GM12865 (cell line): ENCODE measurements around the gene AREL1.

Experiments
- DNase-seq: peaks from one replicate; pipeline ENCODE4 v3.0.0; 2010; ENCODE audit warnings: low read depth
- H3K4me3 ChIP-seq: 2 replicates; pipeline ENCODE4 v1.5.1; 2011; ENCODE audit warnings: mild to moderate bottlenecking, low read depth, low read length, control low read depth
- TF ChIP-seq, protein P1 (sequence below): IDR thresholded peaks from 2 replicates; pipeline ENCODE4 v1.5.1; 2011; ENCODE audit warnings: low read length, control low read depth, low read depth, inconsistent platforms; ENCODE audit not compliant: insufficient read depth; ENCODE audit errors: missing control alignments

Gene AREL1

DNA sequence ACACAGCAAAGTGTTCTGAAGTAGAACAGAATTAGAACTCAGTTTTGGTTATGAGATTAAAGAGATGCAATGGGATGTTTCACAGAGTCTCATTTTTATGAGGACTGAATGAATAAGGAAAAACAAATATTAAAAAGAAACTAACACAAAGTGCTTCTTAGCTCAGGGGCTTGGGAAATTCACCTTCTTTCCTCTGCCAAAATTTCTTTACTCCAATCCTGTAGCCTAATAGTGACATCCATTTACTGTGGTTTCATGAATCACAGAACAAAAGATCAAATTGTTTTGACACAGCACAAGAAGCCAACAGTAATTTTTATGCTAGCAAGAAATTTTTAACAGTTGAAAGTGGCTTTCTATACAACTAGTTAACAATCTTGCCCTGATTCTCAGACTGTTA is 37.7 kb downstream of the AREL1 start:
- TF ChIP-seq, protein P1, sequence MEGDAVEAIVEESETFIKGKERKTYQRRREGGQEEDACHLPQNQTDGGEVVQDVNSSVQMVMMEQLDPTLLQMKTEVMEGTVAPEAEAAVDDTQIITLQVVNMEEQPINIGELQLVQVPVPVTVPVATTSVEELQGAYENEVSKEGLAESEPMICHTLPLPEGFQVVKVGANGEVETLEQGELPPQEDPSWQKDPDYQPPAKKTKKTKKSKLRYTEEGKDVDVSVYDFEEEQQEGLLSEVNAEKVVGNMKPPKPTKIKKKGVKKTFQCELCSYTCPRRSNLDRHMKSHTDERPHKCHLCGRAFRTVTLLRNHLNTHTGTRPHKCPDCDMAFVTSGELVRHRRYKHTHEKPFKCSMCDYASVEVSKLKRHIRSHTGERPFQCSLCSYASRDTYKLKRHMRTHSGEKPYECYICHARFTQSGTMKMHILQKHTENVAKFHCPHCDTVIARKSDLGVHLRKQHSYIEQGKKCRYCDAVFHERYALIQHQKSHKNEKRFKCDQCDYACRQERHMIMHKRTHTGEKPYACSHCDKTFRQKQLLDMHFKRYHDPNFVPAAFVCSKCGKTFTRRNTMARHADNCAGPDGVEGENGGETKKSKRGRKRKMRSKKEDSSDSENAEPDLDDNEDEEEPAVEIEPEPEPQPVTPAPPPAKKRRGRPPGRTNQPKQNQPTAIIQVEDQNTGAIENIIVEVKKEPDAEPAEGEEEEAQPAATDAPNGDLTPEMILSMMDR = no peak
- H3K4me3 ChIP-seq = no peak overlapping the region
- DNase-seq = no peak

DNA sequence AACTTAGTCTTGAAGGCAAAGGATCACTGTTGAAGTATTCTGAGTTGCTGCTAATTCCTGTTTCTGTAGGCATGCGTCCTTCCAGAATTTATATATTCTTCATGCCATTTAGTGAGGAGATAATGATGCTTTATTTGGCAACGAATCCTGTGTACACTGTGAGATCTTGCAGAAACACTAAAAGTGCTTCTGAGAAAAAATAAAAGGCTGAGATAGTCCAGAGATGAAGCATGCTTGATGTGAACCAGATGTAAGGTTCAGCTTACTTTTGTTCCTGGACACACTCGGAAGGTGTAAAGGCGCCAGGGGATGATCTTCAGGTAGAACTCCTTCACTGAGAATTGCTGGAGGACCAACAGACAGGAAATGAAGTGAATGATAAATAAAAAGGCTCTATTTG is 39.1 kb downstream of the AREL1 start:
- no peak overlapping the region for H3K4me3 ChIP-seq
- TF ChIP-seq, protein P1 = no peak
- DNase-seq = no peak

DNA sequence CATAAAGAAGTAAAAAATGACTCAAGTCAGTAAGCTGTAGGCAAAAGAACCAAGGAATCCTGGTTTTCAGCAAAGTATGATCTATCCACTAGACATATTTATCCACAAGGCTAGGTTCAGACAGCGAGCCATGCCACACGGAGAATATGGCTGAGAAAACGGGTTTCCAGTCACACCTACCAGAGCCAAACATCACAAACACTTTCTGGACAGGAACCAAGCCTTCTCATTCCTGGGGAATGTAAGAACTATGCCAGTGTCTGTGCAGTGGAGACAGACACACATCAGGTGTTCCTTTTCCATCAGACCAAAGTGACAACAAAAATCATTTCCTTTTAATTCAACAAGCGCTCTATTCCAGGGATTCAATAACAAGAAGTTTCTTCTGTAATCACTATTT is 41.1 kb downstream of the AREL1 start:
- TF ChIP-seq, protein P1 = no peak
- no peak for DNase-seq
- H3K4me3 ChIP-seq = no peak overlapping the region

- no peak for DNase-seq
- TF ChIP-seq, protein P1 = no peak
- H3K4me3 ChIP-seq = no peak overlapping the region
Observed at GRCh38 chr14:74670726-74671411, 42.0 kb downstream of the AREL1 start.

DNA sequence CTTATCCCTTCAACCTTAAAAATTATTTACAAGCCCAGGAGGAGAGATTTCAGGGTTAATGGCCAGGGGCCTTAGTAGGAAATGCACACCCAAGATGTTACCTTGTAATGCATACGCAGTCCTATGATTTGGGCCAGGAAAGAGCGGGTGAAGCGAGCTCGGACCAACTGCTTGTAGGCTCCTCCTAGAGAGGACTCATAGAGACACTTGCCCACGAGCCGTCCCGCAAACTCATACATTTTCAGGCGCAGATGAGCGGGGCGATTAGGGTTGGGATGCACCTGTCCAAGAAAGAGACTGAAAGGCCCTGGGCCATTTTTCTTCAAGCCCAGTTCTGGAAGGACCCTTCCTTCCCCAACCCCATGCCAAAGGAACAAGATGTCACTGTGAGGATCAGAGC is 43.0 kb downstream of the AREL1 start:
- DNase-seq = no peak
- no peak overlapping the region for H3K4me3 ChIP-seq
- TF ChIP-seq, protein P1 = no peak

DNA sequence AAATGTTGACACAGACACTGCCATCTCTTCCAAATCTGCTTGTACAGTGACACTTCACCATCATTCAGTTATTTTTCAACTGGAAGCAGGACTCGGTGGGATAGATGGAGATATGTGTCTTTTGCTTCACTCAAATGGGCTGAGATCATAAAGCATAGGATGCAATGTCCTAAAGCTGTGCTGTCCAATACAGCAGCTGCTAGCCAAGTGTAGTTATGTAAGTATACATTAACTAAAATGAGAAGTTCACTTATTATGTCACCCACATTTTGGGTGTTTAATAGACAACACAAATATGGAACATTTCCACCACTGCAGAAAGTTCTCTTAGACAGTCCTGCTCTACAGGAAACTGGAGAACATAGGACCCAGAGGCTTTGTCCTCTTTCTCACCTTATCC is 43.6 kb downstream of the AREL1 start:
- no peak overlapping the region for H3K4me3 ChIP-seq
- no peak for DNase-seq
- TF ChIP-seq, protein P1 = no peak

DNA sequence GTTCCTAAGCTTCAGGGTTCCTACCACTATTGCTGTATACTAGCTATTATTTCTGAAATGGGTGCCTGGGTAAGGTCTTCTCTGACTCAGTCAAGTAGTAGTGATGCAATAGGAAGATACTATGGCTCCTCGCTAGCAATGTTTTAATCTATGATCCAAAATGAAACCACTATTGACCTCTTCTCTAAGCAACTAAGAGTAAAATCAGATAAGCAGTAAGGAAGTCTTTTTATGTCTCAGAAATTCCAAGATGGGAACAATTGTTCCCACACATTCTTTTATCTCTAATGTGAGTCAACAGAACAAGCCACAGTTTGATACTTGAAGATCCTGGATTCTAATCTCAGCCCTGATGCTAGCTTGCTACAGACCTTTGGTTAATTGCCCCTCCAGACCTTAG is 45.1 kb downstream of the AREL1 start:
- TF ChIP-seq, protein P1 = no peak
- no peak overlapping the region for H3K4me3 ChIP-seq
- DNase-seq = no peak
